Kasumi-1 (cell line): Measurements from ENCODE around the gene SLC31A1.
A peak's percentile ranks its signal among the peaks of the same experiment; 100 is the strongest.
"Not testable (repeated sequence)": the region's sequence is repeated elsewhere in the genome, so short reads cannot be mapped to it uniquely, and the experiment has no call there.

Source experiments
- DNase-seq, 2 experiments: peaks; one replicate each; lab custom pipeline; 2025; lab: John Stamatoyannopoulos, UW

Gene SLC31A1

DNA sequence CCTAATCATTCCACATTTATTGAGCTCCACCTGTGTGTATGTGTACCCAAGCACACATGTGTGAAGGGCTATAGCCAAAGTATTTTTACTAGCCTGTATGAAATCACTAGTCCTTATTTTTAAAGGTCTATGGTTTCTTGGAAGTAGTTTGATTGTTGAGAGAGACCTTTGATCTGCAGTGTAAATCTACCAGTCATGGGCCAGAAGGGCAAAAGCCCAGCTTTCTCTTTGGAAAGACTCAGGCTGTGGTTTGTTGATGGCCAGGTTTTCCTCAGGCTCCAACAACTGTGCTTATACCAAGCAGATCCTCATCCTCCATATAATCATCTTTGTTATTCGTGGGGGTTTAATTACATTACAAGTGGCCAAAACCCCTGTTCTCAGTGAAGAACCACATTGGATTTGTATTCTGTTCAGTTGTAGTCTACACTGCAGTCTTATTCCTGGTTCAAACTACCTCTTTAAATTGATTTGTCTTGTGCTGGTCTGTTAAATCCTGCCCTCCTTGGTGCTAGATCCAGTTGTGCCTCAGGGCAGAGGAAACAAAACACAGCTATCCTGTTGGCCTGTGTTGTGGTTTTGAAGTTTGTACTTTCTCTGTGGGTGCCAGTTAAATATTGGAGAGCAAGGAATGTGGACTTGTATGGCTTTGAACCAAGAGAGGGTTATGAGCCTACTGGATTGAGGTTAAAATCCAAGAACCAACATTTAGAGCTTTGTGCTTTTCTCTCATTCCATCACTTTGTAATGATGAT, 40.8 kb downstream of the SLC31A1 start:
- no peak for DNase-seq

- no peak for DNase-seq
Measured at GRCh38 chr9:113266174-113266573, 44.8 kb downstream of the SLC31A1 start.

GRCh38 chr9:113267911-113268566, 46.7 kb downstream of the SLC31A1 start:
- no peak for DNase-seq

GRCh38 chr9:113269355-113269754, 48.0 kb downstream of the SLC31A1 start:
- DNase-seq: no peak

GRCh38 chr9:113269871-113270270, 48.5 kb downstream of the SLC31A1 start:
- no peak for DNase-seq

DNA sequence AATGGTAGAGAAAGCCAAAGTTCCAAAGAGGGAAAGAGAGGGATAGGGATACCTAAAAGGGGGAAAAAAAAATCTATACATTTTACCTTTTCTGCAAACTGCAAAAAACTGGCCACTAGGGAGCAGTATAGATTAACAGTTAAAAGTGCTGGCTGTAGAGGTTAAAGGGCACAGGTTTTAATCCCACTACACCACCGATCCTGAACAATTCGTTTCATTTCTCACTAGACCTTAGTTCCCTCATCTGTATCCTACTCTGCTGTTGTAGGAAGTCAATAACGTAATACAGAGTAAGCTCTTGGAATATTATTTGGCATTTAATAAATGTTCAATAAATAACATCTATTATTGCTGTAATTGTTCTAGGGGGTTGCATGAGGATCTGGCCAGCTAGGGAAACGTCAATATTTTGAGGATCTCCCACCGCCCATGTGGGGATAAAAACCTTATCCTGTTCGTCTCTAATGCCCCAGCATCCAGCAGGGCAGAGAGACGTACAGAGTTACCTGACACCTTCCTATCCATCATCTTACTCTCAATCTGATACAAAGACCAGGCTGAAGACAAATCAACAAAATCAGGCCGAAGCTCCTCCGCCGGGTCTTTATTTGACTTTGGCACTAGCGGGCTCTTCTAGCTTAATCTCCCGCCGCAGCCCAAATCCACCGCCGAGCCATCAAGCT, 53.3 kb downstream of the SLC31A1 start:
- peak; percentile 72 to 86 for DNase-seq

DNA sequence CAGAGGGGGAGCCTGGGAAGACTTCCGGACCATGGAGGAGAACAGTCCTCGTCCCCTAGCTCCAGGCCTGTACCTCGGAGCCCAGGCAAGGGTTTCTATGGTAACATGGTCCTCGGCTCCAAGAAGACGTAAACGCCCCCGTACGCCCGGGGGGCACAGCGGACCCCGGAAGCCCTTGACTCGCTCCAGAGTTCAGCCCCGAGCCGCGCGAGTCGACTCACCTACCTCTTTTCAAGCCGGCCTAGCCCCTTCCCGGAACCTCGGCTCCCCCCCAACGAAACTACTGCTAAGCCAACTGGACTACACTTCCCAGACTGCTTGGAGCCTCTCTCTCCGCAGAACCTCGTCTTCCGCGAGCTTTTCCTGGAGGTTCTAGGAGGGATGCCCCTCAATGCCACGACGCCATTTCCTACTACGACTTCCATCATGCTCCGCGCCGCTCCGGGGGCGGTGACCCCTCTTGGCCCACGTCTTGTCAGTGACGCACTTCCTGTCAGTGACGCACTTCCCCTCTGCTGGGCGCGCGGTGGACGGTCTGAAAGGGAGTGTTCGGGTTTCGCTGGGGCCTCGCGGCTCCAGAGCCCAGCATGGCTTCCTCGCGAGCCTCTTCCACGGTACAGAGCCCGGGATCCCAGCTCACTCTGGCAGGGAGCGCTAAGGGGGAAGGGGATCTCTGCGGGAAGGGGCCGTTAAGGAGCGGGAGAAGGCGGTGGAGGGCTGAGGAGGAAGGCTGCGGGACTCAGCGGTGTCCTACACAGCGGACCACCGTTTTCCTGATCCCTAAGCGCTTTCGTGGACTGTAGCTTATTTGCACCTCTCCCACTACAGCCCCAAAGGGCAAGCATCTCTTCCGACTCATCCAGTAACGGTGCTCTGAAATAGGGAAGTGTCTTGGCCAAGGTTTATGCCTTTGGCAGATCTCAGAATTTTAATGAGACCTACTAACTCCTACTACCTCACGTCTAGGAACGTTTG, 54.1 kb downstream of the SLC31A1 start, which contains the start of the genes CDC26 and PRPF4:
TSS of gene CDC26 (minus strand) at position 416 of the 975 bp plus-strand sequence. CDS start 3,065 bp downstream, outside the sequence.
TSS of gene PRPF4 (plus strand) at position 502 of the 975 bp plus-strand sequence. CDS start at position 588, 86 bp downstream.
- peak; percentile 98 for DNase-seq

DNA sequence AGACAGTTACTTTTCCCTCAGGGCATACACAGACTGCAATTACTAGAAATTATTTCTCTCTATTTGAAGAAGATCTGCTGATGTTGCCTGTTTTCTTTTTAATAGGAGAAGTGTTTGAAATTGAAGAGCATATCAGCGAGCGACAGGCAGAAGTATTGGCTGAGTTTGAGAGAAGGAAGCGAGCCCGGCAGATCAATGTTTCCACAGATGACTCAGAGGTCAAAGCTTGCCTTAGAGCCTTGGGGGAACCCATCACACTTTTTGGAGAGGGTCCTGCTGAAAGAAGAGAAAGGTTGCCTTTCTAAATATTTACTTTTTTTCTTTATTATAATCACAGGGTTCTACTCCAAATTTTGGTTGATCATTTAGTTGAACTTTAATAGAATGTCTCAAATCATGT, 57.5 kb downstream of the SLC31A1 start:
- DNase-seq: no peak

GRCh38 chr9:113281356-113281755, 60.0 kb downstream of the SLC31A1 start:
- DNase-seq: no peak

DNA sequence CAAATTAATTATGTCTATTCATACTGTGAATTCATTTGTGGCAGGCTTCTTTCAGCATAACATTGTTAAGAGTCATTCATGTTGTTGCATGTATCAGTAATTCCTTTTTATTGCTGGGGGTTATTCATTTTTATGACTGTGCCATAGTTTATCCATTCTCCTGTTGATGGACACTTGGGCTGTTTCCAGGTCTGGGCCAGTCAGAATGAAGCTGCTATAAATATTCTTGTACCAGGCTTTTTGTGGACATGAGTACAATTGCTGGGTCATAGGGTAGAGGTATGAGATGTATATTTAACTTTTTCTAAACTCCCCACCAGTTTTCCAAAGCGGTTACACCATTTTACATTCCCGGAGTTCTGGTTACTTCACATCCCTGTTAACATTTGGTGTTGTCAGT, 67.7 kb downstream of the SLC31A1 start:
- DNase-seq: no peak

DNA sequence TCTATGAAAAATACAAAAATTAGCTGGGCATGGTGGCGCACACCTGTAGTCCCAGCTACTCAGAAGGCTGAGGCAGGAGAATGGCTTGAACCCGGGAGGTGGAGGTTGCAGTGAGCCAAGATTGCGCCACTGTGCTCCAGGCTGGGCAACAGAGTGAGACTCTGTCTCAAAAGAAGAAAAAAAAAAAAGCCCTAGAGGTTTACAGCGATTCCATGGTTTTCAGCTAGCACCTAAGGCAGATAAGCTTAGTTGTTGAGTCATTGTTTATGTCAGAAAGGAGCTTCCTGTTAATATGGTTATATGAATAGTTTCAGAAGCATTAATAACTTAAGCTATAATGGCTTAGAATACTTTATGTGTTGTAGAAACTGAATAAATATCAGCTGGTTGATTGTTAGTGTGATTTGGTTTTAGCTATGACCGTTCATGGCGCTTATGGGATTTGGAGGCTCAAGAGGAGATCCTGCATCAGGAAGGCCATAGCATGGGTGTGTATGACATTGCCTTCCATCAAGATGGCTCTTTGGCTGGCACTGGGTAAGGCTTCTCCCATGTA, 68.8 kb downstream of the SLC31A1 start:
- no peak for DNase-seq

DNA sequence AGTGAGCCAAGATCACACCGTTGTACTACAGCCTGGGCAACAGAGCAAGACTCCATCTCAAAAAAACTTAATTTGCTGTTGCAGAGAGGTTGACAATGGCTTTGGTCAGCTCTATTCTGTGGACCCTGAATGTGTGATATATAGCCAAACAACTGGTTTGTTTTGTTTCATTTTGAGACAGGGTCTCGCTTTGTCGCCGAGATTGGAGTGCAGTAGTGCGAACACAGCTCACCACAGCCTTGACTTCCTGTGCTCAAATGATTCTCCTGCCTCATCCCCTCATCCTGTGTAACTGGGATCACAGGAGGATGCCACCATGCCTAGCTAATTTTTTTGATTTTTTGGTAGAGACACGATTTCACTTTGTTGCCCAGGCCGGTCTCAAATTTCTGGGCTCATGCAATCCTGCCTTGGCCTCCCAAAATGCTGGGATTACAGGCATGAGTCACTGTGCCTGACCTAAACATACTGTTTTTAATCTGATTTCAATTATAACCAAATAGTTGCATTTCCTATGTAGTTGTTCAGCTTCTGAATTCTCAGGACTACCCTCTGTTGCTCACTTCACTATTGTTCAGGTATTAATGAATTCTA, 72.0 kb downstream of the SLC31A1 start:
- DNase-seq: no peak

GRCh38 chr9:113296247-113296646, 74.9 kb downstream of the SLC31A1 start:
- DNase-seq: not testable (repeated sequence)

GRCh38 chr9:113296796-113297558, 75.6 kb downstream of the SLC31A1 start:
- no peak for DNase-seq

GRCh38 chr9:113298311-113298710, 77.0 kb downstream of the SLC31A1 start:
- DNase-seq: no peak

DNA sequence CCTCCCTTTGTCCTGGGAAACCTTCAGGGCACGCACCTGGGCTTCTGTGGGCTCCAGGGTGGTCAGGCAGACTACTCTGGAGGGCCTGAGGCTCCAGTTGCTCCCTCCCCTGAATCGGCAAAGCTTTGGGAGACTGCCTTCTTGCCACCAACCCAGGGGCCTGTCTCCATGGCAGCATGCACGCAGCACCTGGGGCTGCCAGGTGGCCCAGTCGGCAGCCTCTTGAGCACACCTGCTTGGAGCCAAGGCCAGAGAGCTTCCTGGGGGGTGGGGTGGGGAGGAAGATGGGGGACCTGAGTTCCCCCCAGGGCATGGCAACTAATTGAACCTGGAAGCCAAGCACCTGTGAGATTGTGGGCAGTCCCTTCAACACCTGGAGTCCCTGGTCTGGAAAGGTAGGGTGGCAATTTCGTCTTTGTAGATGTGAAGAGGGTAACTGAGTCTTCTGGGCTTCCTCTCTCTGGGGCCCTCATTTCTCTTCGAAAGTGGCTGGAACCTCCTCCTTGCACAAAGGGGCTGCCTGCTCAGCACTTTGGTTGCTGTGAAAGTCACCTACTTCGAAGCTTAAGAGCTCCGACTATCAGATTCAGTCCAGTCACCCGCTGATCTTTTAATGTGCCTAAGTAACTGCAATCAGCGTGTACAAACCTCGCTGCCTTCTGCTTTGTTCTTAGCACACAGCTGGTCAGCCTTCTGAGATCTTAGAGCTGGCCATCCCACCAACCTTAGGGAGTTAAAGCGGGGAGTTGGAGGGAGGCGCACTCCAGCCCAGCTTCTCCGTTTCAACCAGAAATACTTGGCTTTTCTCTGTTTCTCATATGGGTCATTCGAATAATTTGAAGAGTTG, 77.8 kb downstream of the SLC31A1 start:
- no peak for DNase-seq

GRCh38 chr9:113299800-113300292, 78.5 kb downstream of the SLC31A1 start:
- peak; percentile 50 to 68 for DNase-seq

- DNase-seq: no peak
Measured at GRCh38 chr9:113301548-113301947, 80.2 kb downstream of the SLC31A1 start.
